HepG2 (cell line): ENCODE measurements around the gene ELL. TPM values are rescaled to one million over a fixed set of nuclear protein-coding genes. Genes with fewer than 3 reads are reported as not detected.
A peak's percentile ranks its signal among the peaks of the same experiment; 100 is the strongest.

ENCODE experiments used
- DZIP1 ChIP-seq: sonication (generic); formaldehyde crosslinking; IDR thresholded peaks from 2 replicates; pipeline ENCODE4 v1.5.0; 2020; ENCODE audit warnings: mild to moderate bottlenecking, missing genetic modification reagents
- FOSL1 ChIP-seq: sonication (generic); formaldehyde crosslinking; IDR thresholded peaks from 2 replicates; pipeline ENCODE4 v1.9.0; 2021; ENCODE audit warnings: missing genetic modification reagents, borderline replicate concordance
- GPN1 ChIP-seq: sonication (generic); formaldehyde crosslinking; IDR thresholded peaks from 2 replicates; pipeline ENCODE4 v1.5.1; 2020; ENCODE audit warnings: missing genetic modification reagents, borderline replicate concordance
- KDM2A ChIP-seq: sonication (generic); formaldehyde crosslinking; IDR thresholded peaks from 2 replicates; pipeline ENCODE4 v1.4.0; 2020; ENCODE audit warnings: low read depth, missing genetic modification reagents, borderline replicate concordance
- KMT2B ChIP-seq: IDR thresholded peaks from 2 replicates; pipeline ENCODE4 v1.6.1; 2016; ENCODE audit warnings: missing genetic modification reagents, missing compliant biosample characterization
- MLXIP ChIP-seq: sonication (generic); formaldehyde crosslinking; IDR thresholded peaks from 2 replicates; pipeline ENCODE4 v1.9.0; 2021; ENCODE audit warnings: missing genetic modification reagents, borderline replicate concordance
- PBX3 ChIP-seq: sonication (generic); formaldehyde crosslinking; IDR thresholded peaks from 2 replicates; pipeline ENCODE4 v1.8.1; 2023; ENCODE audit warnings: missing genetic modification reagents, inconsistent platforms, borderline replicate concordance
- PITX1 ChIP-seq: sonication (generic); formaldehyde crosslinking; IDR thresholded peaks from 2 replicates; pipeline ENCODE4 v1.5.1; 2020; ENCODE audit warnings: mild to moderate bottlenecking, missing genetic modification reagents
- POGK ChIP-seq: sonication (generic); formaldehyde crosslinking; conservative IDR thresholded peaks from 2 replicates; pipeline ENCODE4 v1.8.0; 2022; ENCODE audit warnings: mild to moderate bottlenecking, moderate library complexity, missing genetic modification reagents
- RFXAP ChIP-seq: sonication (generic); formaldehyde crosslinking; IDR thresholded peaks from 2 replicates; pipeline ENCODE4 v1.4.0; 2020; ENCODE audit warnings: missing genetic modification reagents, borderline replicate concordance
- SIN3A ChIP-seq: IDR thresholded peaks from 2 replicates; pipeline ENCODE4 v1.6.1; 2011; ENCODE audit warnings: low read depth, mild to moderate bottlenecking, control low read depth, low read length, borderline replicate concordance
- SP4 ChIP-seq: sonication (generic); formaldehyde crosslinking; IDR thresholded peaks from 2 replicates; pipeline ENCODE4 v1.8.1; 2023; ENCODE audit warnings: mild to moderate bottlenecking, missing genetic modification reagents
- YY1 ChIP-seq: IDR thresholded peaks from 2 replicates; pipeline ENCODE4 v1.6.1; 2011; ENCODE audit warnings: low read length, low read depth, moderate library complexity, mild to moderate bottlenecking; ENCODE audit not compliant: insufficient read depth, insufficient replicate concordance
- ZNF431 ChIP-seq: sonication (generic); formaldehyde crosslinking; IDR thresholded peaks from 2 replicates; pipeline ENCODE4 v1.9.0; 2022; ENCODE audit warnings: missing genetic modification reagents, low read depth, mild to moderate bottlenecking, borderline replicate concordance
- ZNF720 ChIP-seq: sonication (generic); formaldehyde crosslinking; IDR thresholded peaks from 2 replicates; pipeline ENCODE4 v1.4.0; 2020; ENCODE audit warnings: missing genetic modification reagents
- ZNF816 ChIP-seq: sonication (generic); formaldehyde crosslinking; IDR thresholded peaks from 2 replicates; pipeline ENCODE4 v1.8.0; 2022; ENCODE audit warnings: missing genetic modification reagents, mild to moderate bottlenecking, borderline replicate concordance
- ZSCAN25 ChIP-seq: sonication (generic); formaldehyde crosslinking; IDR thresholded peaks from 2 replicates; pipeline ENCODE4 v1.8.0; 2022; ENCODE audit warnings: mild to moderate bottlenecking, missing genetic modification reagents
- polyA plus RNA-seq, 8 experiments: library from polyadenylated mRNA; depleted of rRNA in 3 of 8; stranded (reverse) in 7 of 8; unstranded in 1 of 8; fragments of >200 nt; fragmentation: Illumina TruSeq in 4 of 8; extraction: Trizol in 4 of 8; gene quantifications; 2 replicates each; pipeline versions ENCODE4 v1.2.1 to v1.2.3, GENCODE V29; 2011 to 2016; ENCODE audit warnings: low read depth in 4 of 8, missing spikeins in 1 of 8, mixed read lengths in 1 of 8; ENCODE audit not compliant: insufficient read depth in 1 of 8
- total RNA-seq, 5 experiments: library from RNA; depleted of rRNA; stranded (reverse); fragments of >200 nt; fragmentation: Illumina TruSeq; extraction: Trizol; gene quantifications; 2 replicates each; pipeline ENCODE4 v1.2.3, GENCODE V29; 2016; ENCODE audit warnings: low read depth in 1 of 5
- TF ChIP-seq, protein P1 (sequence below): sonication (generic); formaldehyde crosslinking; IDR thresholded peaks from 2 replicates; pipeline ENCODE4 v1.8.0; 2022; ENCODE audit warnings: mild to moderate bottlenecking, missing genetic modification reagents

ELL gene
- total and polyA plus RNA-seq, 2 of the 13 experiments (the other 11 are each of a cell fraction or from before 2014, with no cell fraction given): 3.7 to 5.4 TPM

- TF ChIP-seq GPN1 (CRISPR knock-in tag): no peak
- no peak for TF ChIP-seq ZNF816 (CRISPR knock-in tag)
- TF ChIP-seq SIN3A: 0 out of 2 replicates have a peak, but pooled peaks have one; percentile 46
- TF ChIP-seq SP4: no peak; the same call in 1 of the 2 replicates
- TF ChIP-seq RFXAP: no peak
- TF ChIP-seq YY1: peak; percentile 16
- peak; percentile 11; the same call in 1 of the 2 replicates for TF ChIP-seq KDM2A (CRISPR knock-in tag)
- TF ChIP-seq DZIP1: no peak
- no peak for TF ChIP-seq PITX1 (CRISPR knock-in tag)
- TF ChIP-seq POGK (CRISPR knock-in tag): 0 out of 2 replicates have a peak, but pooled peaks have one; percentile 37
- TF ChIP-seq FOSL1: no peak
- no peak for TF ChIP-seq KMT2B (CRISPR knock-in tag)
- 0 out of 2 replicates have a peak, but pooled peaks have one; percentile 36 for TF ChIP-seq ZNF431
- TF ChIP-seq, protein P1, sequence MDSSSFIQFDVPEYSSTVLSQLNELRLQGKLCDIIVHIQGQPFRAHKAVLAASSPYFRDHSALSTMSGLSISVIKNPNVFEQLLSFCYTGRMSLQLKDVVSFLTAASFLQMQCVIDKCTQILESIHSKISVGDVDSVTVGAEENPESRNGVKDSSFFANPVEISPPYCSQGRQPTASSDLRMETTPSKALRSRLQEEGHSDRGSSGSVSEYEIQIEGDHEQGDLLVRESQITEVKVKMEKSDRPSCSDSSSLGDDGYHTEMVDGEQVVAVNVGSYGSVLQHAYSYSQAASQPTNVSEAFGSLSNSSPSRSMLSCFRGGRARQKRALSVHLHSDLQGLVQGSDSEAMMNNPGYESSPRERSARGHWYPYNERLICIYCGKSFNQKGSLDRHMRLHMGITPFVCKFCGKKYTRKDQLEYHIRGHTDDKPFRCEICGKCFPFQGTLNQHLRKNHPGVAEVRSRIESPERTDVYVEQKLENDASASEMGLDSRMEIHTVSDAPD: no peak
- TF ChIP-seq ZSCAN25 (CRISPR knock-in tag): no peak; the same call in 1 of the 2 replicates
- TF ChIP-seq ZNF720: no peak
- TF ChIP-seq MLXIP (CRISPR knock-in tag): no peak
- no peak for TF ChIP-seq PBX3
Measured at GRCh38 chr19:18417250-18418028, 104.4 kb downstream of the ELL start (continued).
